IgD-negative memory B cell (primary cell): Measurements from ENCODE around the gene RWDD2A. TPM values are rescaled to one million over a fixed set of nuclear protein-coding genes. Genes with fewer than 3 reads are reported as not detected.

Source experiments
- H3K27ac Mint-ChIP-seq, 3 donors: one replicate each; pipeline ENCODE4 v1.8.0; 2020 to 2022; ENCODE audit warnings: mild to moderate bottlenecking in 3 of 3, mixed read lengths in 3 of 3, moderate library complexity in 1 of 3
- H3K27me3 Mint-ChIP-seq: one replicate; pipeline ENCODE4 v1.8.0; 2021; ENCODE audit warnings: mixed read lengths
- H3K36me3 Mint-ChIP-seq: one replicate; pipeline ENCODE4 v1.8.0; 2020; ENCODE audit warnings: mild to moderate bottlenecking, mixed read lengths
- H3K4me1 Mint-ChIP-seq, 3 donors: one replicate each; pipeline ENCODE4 v1.8.0; 2020 to 2022; ENCODE audit warnings: mixed read lengths in 3 of 3, mild to moderate bottlenecking in 1 of 3
- H3K4me3 Mint-ChIP-seq, 4 donors: one replicate each; pipeline ENCODE4 v1.8.0; 2020 to 2022; ENCODE audit warnings: mild to moderate bottlenecking in 4 of 4, mixed read lengths in 4 of 4, moderate library complexity in 3 of 4
- H3K9me3 Mint-ChIP-seq, 3 donors: one replicate each; pipeline ENCODE4 v1.8.0; 2020 to 2021; ENCODE audit warnings: mixed read lengths in 3 of 3, mild to moderate bottlenecking in 1 of 3
- polyA plus RNA-seq: library from polyadenylated mRNA; unstranded; fragments of 300-500 nt; fragmentation: Illumina TruSeq; gene quantifications from one replicate; pipeline ENCODE4 v1.2.3, GENCODE V29; 2021

The RWDD2A gene
- 1.8 TPM for polyA plus RNA-seq

GRCh38 chr6:83192871-83193746 is at the start of gene RWDD2A, which contains the start of gene PGM3:
RWDD2A (plus strand) TSS chr6:83193357; CDS start chr6:83194452, 1,095 bp downstream.
PGM3 (minus strand) TSS chr6:83193265; CDS start chr6:83191012, 2,253 bp downstream.
- Mint-ChIP-seq H3K36me3 (no peaks in the 10 kb centered on the region), H3K4me1 (peaks cover 18 to 31% (median 31%) of the 10 kb centered on the region in 3 donors), H3K9me3 (no peaks in the 10 kb centered on the region), H3K27ac (peak within 1 kb of the TSS; percentile 63 to 98 (median 95)), H3K4me3 (peak within 1 kb of the TSS; percentile 90 to 100 (median 96)), H3K27me3 (no peaks in the 10 kb centered on the region)

GRCh38 chr6:83151114-83151513 is 42.0 kb upstream of the RWDD2A start:
- Mint-ChIP-seq H3K27ac (no peak overlapping the region), H3K9me3 (no peaks in the 10 kb centered on the region), H3K36me3 (no peaks in the 10 kb centered on the region), H3K4me1 (no peaks in the 10 kb centered on the region), H3K27me3 (no peaks in the 10 kb centered on the region), H3K4me3 (no peak overlapping the region)

GRCh38 chr6:83152913-83153312 is 40.2 kb upstream of the RWDD2A start:
- no peaks in the 10 kb centered on the region for H3K27me3 Mint-ChIP-seq
- H3K27ac Mint-ChIP-seq, result no peak overlapping the region
- no peaks in the 10 kb centered on the region for H3K36me3 Mint-ChIP-seq
- H3K4me1 Mint-ChIP-seq, result no peaks in the 10 kb centered on the region
- no peaks in the 10 kb centered on the region for H3K9me3 Mint-ChIP-seq
- no peak overlapping the region for H3K4me3 Mint-ChIP-seq

GRCh38 chr6:83153883-83154521 is 39.2 kb upstream of the RWDD2A start:
- no peaks in the 10 kb centered on the region for H3K9me3 Mint-ChIP-seq
- H3K27ac Mint-ChIP-seq, result no peak overlapping the region
- H3K4me1 Mint-ChIP-seq, result no peaks in the 10 kb centered on the region
- no peaks in the 10 kb centered on the region for H3K27me3 Mint-ChIP-seq
- no peak overlapping the region for H3K4me3 Mint-ChIP-seq
- no peaks in the 10 kb centered on the region for H3K36me3 Mint-ChIP-seq

- Mint-ChIP-seq H3K27me3 (no peaks in the 10 kb centered on the region), H3K9me3 (no peaks in the 10 kb centered on the region), H3K4me3 (no peak overlapping the region), H3K36me3 (peaks cover 5% of the 10 kb centered on the region), H3K27ac (no peak overlapping the region), H3K4me1 (no peaks in the 10 kb centered on the region)
These were observed 37.4 kb upstream of the RWDD2A start for GRCh38 chr6:83155794-83156193.

- Mint-ChIP-seq H3K4me1 (no peaks in the 10 kb centered on the region), H3K27me3 (no peaks in the 10 kb centered on the region), H3K9me3 (no peaks in the 10 kb centered on the region), H3K4me3 (no peak overlapping the region), H3K36me3 (peaks cover 11% of the 10 kb centered on the region), H3K27ac (peak overlapping the region in 1 of 3 donors; percentile 64)
These were observed 33.0 kb upstream of the RWDD2A start for GRCh38 chr6:83160167-83160566.

GRCh38 chr6:83167726-83168278 is 25.4 kb upstream of the RWDD2A start:
- Mint-ChIP-seq H3K36me3 (peaks cover 15% of the 10 kb centered on the region), H3K9me3 (peaks cover 0 to 1% (median 0%) of the 10 kb centered on the region in 3 donors), H3K27me3 (no peaks in the 10 kb centered on the region), H3K4me1 (no peaks in the 10 kb centered on the region), H3K4me3 (no peak overlapping the region), H3K27ac (peak overlapping the region in 1 of 3 donors; percentile 69)

GRCh38 chr6:83168556-83168955 is 24.6 kb upstream of the RWDD2A start:
- Mint-ChIP-seq H3K9me3 (peaks cover 0 to 1% (median 0%) of the 10 kb centered on the region in 3 donors), H3K27ac (no peak overlapping the region), H3K36me3 (peaks cover 15% of the 10 kb centered on the region), H3K4me1 (no peaks in the 10 kb centered on the region), H3K4me3 (no peak overlapping the region), H3K27me3 (no peaks in the 10 kb centered on the region)

GRCh38 chr6:83169106-83169505 is 24.1 kb upstream of the RWDD2A start:
- H3K27ac Mint-ChIP-seq, result no peak overlapping the region
- H3K9me3 Mint-ChIP-seq, result peaks cover 0 to 1% (median 0%) of the 10 kb centered on the region in 3 donors
- no peaks in the 10 kb centered on the region for H3K27me3 Mint-ChIP-seq
- H3K4me1 Mint-ChIP-seq, result no peaks in the 10 kb centered on the region
- no peak overlapping the region for H3K4me3 Mint-ChIP-seq
- peaks cover 15% of the 10 kb centered on the region for H3K36me3 Mint-ChIP-seq

- Mint-ChIP-seq H3K36me3 (peaks cover 14% of the 10 kb centered on the region), H3K27ac (no peak overlapping the region), H3K4me3 (no peak overlapping the region), H3K27me3 (no peaks in the 10 kb centered on the region), H3K9me3 (peaks cover 0 to 1% (median 0%) of the 10 kb centered on the region in 3 donors), H3K4me1 (no peaks in the 10 kb centered on the region)
These were observed 23.6 kb upstream of the RWDD2A start for GRCh38 chr6:83169511-83169910.

- Mint-ChIP-seq H3K4me3 (no peak overlapping the region), H3K27me3 (no peaks in the 10 kb centered on the region), H3K9me3 (no peaks in the 10 kb centered on the region), H3K36me3 (peaks cover 10% of the 10 kb centered on the region), H3K4me1 (peaks cover 0 to 3% (median 0%) of the 10 kb centered on the region in 3 donors), H3K27ac (peak overlapping the region in 1 of 3 donors; percentile 29)
These were observed 16.9 kb upstream of the RWDD2A start for GRCh38 chr6:83176246-83176645.

GRCh38 chr6:83180426-83180950 is 12.7 kb upstream of the RWDD2A start:
- Mint-ChIP-seq H3K27me3 (no peaks in the 10 kb centered on the region), H3K4me3 (no peak overlapping the region), H3K27ac (no peak overlapping the region), H3K36me3 (peaks cover 10% of the 10 kb centered on the region), H3K9me3 (no peaks in the 10 kb centered on the region), H3K4me1 (peaks cover 0 to 3% (median 2%) of the 10 kb centered on the region in 3 donors)

GRCh38 chr6:83182114-83182513 is 11.0 kb upstream of the RWDD2A start:
- no peak overlapping the region for H3K27ac Mint-ChIP-seq
- no peaks in the 10 kb centered on the region for H3K9me3 Mint-ChIP-seq
- H3K36me3 Mint-ChIP-seq, result peaks cover 10% of the 10 kb centered on the region
- H3K4me1 Mint-ChIP-seq, result peaks cover 0 to 3% (median 2%) of the 10 kb centered on the region in 3 donors
- no peak overlapping the region for H3K4me3 Mint-ChIP-seq
- no peaks in the 10 kb centered on the region for H3K27me3 Mint-ChIP-seq

- no peaks in the 10 kb centered on the region for H3K27me3 Mint-ChIP-seq
- no peak overlapping the region for H3K4me3 Mint-ChIP-seq
- H3K27ac Mint-ChIP-seq, result no peak overlapping the region
- H3K36me3 Mint-ChIP-seq, result peaks cover 10% of the 10 kb centered on the region
- H3K9me3 Mint-ChIP-seq, result no peaks in the 10 kb centered on the region
- H3K4me1 Mint-ChIP-seq, result peaks cover 0 to 3% (median 2%) of the 10 kb centered on the region in 3 donors
These were observed 9.9 kb upstream of the RWDD2A start for GRCh38 chr6:83183082-83183828.
